ENCODE measurements around the gene LY86. TPM values are rescaled to one million over a fixed set of nuclear protein-coding genes. Genes with fewer than 3 reads are reported as not detected.

LY86 gene
- polyA plus RNA-seq, 5 donors: 2.1 to 3.8 (median 2.3) TPM

- DNase-seq: peak; percentile 87 to 89
These were observed 111.3 kb downstream of the LY86 start for GRCh38 chr6:6699741-6700367.

DNA sequence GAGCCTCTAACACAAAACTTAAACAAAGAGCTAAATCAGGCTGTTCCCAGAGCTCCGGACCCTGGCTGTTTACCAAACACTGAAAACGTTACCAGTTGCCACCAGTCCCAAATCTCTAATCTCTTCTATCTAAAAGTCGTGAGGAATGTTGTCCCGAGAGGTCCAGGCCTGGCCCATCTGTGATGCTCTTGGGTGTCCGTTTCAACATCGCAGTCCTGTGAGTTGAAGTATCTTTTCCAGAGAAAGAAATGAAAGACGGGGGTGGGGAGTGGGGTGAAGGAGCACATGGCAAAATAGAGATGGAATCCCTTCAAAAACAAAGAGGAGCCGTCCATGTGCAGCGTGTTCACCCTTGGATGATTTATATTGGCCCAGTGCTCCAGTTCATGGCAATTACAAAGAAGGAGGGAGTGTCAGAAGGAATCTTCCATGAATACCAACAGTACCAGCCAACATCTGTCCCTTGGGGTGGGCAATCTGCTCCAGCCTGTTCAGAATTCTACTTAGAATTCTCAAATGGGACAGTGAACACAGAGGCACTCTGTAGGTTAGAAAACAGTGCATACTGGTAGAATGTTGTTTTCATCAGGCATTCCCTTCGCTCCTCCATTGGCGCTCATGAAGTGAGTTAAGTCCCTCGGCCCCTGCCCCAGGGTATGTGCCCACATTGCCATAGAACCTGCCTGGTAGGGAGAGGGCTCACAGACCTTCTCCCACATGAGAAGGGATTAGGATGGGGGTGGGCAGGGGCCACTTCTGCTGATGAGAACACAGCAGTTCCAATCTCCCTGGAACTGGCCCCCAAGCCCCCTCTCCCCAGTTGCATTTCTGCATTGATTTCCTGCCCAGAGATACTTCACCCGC lies 112.1 kb downstream of the LY86 start:
- DNase-seq: no peak

GRCh38 chr6:6701864-6702263 lies 113.3 kb downstream of the LY86 start:
- no peak for DNase-seq

- DNase-seq: no peak
These were observed 115.2 kb downstream of the LY86 start for GRCh38 chr6:6703699-6704098.
